ENCODE data around the gene SPTLC1.
A peak's percentile ranks its signal among the peaks of the same experiment; 100 is the strongest.
"Not testable (repeated sequence)": the region's sequence is repeated elsewhere in the genome, so short reads cannot be mapped to it uniquely, and the experiment has no call there.

The SPTLC1 gene

DNA sequence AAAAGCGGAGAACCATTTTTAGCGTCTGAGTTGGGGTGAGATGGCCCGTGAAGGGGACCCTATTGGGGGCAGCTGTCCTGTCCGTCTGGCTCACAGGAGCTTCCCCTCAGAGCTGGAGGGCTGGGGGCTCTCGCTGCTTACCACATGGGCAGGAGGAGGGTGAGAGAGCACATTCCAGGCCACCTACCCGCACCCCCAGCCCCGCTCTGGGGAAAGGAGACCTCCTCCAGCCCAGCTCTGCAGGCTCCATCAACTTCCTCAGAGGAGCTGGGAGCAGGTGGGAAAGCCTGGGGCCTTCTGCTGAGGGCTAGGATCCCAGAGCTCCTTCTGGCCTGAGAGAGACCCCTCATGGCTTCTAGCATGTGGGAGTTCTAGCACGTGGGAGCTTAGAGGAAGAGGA lies 27.1 kb upstream of the SPTLC1 start:
- TF ChIP-seq, protein P1, sequence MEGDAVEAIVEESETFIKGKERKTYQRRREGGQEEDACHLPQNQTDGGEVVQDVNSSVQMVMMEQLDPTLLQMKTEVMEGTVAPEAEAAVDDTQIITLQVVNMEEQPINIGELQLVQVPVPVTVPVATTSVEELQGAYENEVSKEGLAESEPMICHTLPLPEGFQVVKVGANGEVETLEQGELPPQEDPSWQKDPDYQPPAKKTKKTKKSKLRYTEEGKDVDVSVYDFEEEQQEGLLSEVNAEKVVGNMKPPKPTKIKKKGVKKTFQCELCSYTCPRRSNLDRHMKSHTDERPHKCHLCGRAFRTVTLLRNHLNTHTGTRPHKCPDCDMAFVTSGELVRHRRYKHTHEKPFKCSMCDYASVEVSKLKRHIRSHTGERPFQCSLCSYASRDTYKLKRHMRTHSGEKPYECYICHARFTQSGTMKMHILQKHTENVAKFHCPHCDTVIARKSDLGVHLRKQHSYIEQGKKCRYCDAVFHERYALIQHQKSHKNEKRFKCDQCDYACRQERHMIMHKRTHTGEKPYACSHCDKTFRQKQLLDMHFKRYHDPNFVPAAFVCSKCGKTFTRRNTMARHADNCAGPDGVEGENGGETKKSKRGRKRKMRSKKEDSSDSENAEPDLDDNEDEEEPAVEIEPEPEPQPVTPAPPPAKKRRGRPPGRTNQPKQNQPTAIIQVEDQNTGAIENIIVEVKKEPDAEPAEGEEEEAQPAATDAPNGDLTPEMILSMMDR (IDR thresholded peaks at IDR 0.05; ENCODE audit: extremely low read depth, missing control alignments): no peak
- DNase-seq (ENCODE audit: low spot score): no peak

DNA sequence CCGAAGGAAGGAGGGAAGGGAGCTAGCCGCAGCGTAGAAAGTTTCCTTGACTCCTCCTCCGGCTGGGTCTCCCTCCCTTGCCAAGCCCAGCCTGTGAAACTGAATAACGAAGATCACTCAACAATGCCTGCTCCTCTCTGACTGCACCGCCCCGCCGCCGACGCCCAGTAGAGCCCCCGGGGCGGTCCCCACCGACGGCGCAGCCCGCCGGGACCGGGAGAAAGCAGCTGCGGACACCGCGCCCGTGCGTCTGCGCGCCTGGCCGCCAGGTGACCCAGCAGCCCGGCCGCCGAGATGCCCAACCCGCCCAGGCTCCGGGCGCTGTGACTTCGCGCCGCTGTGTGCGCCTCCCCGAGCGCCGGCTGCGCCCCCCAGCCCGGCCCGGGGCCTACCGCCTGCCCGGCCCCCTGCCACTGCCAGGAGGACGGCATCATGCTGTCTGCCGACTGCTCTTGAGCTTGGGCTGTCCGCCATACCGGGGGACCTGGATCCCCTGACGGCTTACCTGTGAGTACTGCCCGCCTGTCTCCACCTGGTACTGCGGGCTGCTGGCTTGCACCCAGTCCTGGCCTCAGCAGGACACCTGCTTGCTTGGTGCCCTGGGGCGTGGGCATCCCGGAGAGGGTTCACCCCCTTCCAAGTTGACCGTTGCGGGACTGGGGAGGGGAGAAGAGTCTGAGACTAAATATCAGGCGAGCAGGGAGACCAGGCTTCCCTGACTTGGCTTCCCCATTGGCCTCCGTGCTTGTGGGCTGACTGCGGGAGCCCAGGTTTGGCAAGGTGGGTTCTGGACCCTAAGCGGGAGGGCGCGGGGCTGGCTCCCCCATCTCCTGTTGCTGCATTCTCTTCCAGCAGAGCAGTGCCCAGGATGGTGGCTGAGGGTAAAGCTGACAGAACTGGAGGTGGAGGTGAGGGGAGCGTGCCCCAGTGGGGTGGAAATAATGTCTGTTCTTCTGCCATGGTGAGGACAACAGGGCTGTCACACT lies 26.2 kb upstream of the SPTLC1 start:
- TF ChIP-seq, protein P1 (IDR thresholded peaks at IDR 0.05; ENCODE audit: extremely low read depth, missing control alignments): no peak
- peak; percentile 58 for DNase-seq (ENCODE audit: low spot score)

DNA sequence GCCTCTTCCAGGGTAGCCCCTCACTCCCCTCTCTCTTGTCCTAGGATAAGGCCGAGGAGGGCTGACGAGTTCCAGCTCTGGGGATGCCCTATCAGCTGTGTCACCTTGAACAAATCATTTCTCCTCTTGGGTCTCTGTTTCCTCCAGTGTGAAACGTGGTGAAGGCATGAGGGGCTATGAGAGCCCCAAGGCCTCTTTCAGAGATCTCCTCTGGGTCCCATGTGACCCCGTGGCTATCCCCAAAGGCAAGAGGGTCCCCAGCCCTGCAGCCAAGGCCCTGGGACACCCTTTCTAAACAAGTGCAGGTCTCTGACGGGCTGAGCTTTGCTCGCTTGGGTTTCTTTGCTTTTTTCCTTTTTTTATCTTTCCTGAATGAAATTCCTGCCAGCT lies 25.5 kb upstream of the SPTLC1 start:
- TF ChIP-seq, protein P1 (IDR thresholded peaks at IDR 0.05; ENCODE audit: extremely low read depth, missing control alignments): no peak
- DNase-seq (ENCODE audit: low spot score): no peak

DNA sequence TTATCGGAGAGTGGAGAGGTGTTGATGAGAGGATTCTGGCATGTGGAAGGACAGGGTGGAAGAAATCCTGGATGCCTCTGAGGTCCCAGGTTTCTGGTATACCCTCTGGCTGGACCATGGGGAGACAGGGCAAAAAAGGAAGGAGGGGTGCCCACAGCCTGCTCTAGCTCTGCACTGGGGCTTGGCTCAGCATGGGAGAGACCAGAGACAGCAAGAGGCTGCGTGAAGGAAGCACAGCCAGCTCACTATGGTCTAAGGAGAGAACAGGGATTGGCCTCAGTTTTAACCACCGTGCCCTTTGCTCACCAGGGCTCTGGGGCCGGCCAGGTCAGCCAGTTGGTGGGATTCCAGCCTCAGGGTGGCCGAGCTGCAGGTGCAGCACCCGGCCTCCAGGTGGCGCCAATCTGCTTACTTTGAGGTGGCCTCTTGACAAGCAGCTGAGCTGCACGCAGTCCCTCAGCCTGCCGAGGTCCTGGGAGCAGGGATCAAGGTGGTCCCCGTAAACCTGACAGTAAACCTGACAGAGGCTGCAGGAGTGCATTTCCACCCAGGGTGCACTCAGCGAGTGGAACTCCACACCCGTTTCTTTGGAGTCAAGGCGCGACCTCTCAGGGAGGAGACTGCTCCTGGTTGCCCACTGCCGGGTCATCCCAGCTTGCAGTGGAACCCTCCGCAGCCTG lies 25.0 kb upstream of the SPTLC1 start:
- peak; percentile 85 for DNase-seq (ENCODE audit: low spot score)
- TF ChIP-seq, protein P1 (IDR thresholded peaks at IDR 0.05; ENCODE audit: extremely low read depth, missing control alignments): peak; percentile 95

DNA sequence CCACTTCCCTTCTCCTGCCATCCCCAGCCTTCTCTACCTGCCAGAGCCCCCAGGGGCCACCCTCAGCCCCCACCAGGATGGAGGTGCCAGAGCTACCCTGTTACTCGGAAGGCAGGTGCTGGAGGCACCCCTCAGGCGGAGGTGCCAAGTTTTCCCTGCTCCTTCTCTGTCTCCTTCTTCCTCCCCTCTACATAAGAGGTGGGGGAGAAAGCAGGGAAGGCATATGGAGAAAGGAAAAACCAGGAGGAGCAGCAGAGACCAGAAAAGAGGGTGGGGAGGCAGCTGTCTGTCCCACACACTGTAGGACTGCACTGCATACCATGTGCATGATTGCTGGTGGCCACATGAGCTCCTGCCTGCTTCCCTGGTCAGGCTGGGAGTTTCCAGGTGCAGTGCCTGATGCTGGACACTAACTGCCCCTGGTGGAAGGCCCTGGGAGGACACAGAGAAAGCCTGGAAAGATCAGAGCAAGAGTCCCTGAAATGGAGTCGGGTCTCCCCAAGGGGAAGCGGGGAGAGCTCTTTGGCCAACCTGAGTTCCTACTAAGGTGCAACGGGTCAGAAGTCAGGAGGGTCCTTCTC lies 23.8 kb upstream of the SPTLC1 start:
- not testable (repeated sequence) for DNase-seq (ENCODE audit: low spot score)

DNA sequence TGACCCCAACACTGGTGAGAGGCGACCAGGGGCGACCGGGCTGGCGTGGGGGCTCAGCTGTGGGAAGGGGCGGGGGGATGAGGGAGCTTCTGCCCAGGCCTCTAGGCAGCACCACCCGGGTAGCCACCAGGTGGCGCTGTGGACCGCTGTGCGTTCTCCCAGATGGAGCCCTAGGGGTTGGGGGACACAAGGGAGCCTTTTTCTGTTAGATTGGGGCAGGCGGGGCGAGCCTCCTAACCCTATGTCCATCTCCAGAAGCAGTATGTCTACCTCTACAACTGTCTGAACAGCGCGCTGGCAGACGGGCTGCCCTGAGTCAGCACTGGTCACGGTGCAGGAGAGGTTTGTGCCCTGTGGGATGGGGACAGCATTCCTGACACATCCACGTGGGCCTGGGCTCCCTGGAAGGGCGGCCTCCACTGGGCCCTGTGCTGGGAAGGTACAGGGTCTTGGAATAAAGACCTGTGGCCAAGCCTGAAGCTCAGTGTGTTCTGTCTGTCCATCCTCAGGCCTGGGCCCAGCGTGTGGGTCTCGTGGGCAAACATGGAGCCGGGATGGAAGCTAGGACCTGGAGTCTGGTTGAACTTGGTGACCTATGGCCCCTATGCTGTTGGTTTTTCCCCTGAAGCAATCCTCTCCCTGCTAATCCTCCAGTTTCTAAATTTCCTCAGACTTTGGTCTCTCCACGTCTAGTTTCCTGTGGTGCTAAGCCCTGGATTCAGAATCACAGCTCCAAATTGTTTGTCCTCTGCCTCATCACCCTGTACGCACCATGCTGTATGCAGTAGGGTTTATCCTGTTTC lies 23.1 kb upstream of the SPTLC1 start:
- peak; percentile 65 for DNase-seq (ENCODE audit: low spot score)

More for the DNA sequence above, 23.1 kb upstream of the SPTLC1 start:
- TF ChIP-seq, protein P1 (IDR thresholded peaks at IDR 0.05; ENCODE audit: extremely low read depth, missing control alignments): peak; percentile 58

Data from GM20000 (cell line).